Measurements from ENCODE around the gene PSMD4.
"Not testable (repeated sequence)": the region's sequence is repeated elsewhere in the genome, so short reads cannot be mapped to it uniquely, and the experiment has no call there.

Gene PSMD4

DNA sequence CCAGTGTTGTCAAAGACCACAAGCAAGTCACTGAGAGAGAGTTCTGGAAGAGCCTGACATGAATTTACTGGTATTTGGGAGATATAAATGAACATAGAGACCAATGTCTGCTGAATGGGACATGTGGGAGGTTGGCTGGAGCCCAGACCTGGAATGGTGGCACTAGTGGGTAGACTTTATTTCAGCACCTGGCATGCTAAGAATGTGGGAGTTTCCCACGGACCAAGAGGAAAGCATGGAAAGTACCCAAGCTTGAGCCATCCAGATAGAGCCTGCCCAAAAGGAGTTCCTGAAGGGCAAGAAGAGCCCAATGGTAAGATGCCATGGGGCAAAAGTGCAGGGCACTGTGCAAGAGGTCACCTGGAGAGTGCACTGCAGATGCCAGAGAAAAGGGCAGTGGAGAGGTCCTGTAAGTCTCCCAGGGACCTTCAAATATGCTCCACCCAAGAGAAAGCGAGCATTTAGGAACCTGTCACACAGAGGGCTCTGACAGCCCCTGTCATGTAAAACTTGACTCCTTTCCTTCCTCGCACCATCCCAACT, 19.5 kb downstream of the PSMD4 start:
- DNase-seq (ENCODE audit: low read depth in 3 of 3), result no peak

DNA sequence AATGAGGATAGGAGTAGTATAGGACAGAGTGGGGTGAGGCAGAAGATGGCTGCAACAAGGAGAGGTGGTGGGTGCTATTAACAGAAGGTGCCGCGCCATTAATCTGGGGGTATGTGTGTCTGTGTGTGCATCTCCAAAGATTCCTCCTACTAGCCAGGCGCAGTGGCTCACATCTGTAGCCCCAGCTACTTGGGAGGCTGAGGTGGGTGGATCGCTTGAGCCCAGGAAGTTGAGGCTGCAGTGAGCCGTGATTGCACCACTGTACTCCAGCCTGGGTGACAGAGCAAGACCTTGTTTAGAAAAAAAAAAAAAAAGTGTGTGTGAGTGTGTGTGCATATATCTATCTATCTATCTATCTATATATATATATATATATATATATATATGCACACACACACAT, 20.8 kb downstream of the PSMD4 start:
- DNase-seq (ENCODE audit: low read depth in 3 of 3), result not testable (repeated sequence)

DNA sequence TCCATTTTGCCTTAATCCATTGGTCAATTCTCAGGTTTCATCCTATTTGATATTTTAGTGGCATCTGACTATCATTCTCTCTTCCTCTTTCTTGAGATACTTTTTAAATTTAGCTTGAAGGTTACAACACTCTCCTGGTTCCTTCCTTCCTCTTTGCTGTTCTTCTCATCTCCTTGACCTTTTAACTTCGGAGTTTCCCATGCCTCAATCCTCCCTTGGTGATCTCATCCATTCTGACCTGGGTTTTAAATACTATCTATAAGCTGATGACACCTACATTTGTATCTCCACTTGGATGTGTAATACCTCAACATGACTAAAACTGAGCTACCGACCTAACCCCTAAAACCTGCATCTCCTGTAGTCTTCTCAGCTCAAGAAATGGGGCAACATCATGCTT, 22.7 kb downstream of the PSMD4 start:
- DNase-seq (ENCODE audit: low read depth in 3 of 3), result no peak

DNA sequence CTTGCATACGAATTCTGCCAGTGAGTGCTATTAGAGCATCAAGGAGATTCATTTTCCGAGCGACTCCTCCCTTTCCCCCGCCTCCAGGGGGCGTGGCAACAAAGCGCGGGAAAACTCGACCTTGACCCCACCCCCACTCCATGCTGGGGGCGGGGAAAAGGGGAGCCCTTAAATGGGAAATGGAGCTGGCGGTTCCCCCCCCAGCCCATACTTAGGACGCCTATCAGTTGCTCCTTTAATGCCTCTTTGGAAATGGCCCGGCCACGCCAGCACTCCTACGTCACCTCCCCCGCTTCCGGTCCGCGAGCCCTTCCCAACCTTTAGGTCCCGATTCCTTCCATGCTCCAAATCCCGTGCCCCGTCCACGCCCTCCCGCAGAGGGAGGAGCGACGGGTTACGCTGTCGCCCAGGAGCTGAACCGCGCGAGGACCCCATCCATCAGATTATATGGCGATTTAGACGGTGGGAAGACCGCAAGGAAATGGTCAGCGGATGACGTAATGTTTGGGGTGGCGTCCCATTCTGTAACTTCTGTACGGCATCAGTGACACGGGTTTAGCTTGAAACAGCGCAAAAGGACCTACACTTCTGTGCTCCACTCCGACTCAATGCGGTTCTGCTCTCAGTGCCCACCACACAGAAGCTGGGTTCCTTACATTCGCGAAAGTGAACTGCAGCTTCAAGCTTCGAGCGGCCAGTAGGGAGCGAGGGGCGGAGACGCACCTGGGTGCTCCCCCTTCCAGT, 26.9 kb downstream of the PSMD4 start:
- DNase-seq (ENCODE audit: low read depth in 3 of 3), result peak; percentile 92 to 94 (median 93)

DNA sequence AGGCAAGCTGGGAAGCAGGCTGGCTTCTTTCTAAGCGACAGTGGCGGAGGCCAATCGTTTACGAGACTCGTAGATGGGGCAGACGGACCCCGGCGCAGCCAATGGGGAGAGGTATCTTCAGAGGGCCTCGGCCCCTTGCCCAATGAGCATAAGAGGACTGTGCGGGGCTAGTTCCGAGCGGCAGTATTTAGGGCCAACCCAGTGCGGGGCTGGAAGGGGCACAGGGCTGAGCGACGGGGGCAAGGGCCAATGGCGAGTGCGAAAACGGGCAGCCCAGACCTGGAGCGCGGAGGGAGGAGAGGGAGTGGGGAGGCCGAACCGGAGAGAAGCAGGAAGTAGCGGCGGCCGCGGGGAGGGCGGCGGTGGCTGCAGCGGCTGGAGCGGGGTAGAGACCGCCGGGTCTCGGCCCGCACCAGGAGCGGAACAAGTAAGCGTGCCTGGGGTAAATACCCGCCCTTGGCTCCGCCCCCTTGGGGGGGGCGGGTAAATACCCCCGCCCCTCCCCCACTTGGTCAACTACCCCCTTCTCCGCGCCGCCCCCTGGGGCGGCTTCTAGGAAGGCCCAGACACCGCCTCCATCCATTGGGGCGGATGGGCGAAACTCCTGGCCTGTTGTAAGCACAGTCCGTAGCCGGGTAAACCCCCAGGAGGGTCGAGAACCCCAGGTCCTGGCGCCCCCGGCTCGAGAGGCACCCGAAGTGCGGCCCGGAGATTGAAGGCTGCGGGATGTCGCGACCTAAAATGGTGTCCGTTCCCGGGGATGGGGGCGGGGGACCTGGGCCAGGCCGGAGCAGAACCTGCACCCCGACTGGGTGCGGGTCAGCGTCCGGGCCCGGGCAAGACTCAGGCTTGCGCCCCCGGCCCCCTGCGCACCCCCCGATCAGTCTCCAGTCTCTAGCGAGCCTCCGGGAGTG, 27.7 kb downstream of the PSMD4 start, which contains the start of gene ZNF687:
Gene ZNF687, plus strand, starts transcription at position 331 of the 914 bp plus-strand sequence. CDS start 3,993 bp downstream, outside the sequence.
- DNase-seq (ENCODE audit: low read depth in 3 of 3), result peak; percentile 95 to 98 (median 96)

DNA sequence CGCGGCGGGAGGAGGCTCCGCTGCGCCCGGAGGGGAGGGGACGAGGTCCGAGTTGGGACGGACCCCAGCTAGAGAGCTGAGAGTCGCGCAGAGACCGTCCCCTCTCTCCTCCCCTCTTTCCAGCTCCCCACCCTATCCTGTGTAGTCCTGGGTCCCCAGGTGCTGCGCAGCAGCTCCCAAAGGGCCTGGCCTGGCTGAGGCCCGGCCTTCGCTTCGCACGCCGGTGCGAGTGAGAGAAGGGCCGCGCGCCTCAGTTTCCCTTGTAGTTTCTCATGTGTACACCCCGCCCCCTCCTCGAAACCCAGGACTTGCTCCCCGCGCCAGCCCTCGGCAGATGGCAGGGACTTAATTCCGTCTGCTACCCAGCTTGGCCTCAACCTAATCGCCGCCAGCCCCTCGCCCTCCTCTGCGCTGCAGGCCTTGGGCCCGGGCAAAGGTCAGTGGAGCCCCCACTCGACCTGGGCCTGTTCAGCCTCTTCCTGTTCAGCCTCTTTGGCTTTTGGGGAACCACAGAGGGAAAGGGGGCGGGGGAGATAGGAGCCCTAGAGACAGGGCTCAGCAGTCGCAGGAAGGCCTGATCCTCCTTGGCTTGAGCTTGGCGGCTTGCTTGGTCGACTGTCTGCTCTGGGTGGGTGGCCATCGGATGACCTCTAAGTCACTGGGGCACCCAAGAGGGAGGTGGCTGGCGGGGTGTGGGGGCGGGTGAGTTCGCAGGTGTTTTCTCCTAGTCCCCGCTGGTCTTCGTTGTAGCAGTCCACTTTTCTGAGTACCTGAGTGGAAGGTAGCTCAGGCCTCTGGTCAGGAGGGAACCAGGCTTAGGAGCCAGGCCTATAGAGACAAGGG, 28.6 kb downstream of the PSMD4 start:
- DNase-seq (ENCODE audit: low read depth in 3 of 3), result no peak

DNA sequence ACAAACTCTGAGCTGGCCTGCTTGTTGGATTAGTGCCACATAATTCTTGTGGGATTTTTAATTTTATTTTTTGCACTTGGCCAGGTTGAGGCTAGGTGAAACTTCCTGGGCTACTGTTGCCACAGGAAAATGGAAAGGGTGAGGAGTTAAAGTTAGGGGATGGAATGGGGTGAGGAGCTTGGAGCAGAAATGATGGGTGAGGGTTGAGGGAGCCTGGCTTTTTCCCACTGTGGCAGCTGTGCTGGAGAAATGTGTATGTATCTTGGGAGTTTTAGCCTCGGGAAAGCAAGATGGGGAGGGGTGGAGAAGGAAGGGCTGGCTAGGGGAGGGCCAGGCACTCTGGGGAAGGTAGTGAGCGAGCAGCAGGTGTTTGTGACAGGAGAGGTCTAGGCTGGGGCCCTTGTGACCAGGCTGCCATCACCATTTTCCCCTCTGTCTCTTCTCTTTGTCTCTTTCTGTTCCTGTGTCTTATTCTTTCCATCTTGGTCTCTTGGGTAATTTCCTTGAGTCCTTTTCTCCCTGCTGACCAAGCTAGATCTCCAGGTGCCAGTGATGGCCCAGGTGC, 29.6 kb downstream of the PSMD4 start:
- DNase-seq (ENCODE audit: low read depth in 3 of 3), result no peak

DNA sequence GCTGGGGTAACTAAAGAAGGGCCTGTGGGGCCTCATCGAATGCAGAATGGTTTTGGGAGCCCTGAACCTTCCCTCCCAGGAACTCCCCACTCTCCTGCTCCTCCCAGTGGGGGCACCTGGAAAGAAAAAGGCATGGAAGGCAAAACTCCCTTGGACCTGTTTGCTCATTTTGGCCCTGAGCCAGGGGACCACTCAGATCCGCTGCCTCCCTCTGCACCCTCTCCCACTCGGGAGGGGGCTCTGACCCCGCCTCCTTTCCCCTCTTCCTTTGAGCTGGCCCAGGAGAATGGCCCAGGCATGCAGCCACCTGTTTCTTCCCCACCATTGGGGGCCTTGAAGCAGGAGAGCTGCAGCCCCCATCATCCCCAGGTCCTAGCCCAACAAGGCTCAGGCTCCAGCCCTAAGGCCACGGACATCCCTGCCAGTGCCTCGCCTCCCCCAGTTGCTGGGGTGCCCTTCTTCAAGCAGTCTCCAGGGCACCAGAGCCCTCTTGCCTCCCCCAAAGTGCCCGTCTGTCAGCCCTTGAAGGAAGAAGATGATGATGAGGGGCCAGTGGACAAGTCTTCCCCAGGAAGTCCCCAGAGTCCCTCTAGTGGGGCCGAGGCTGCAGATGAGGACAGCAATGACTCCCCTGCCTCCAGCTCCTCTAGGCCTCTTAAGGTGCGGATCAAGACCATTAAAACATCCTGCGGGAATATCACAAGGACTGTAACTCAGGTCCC, 32.2 kb downstream of the PSMD4 start:
- DNase-seq (ENCODE audit: low read depth in 3 of 3), result no peak

DNA sequence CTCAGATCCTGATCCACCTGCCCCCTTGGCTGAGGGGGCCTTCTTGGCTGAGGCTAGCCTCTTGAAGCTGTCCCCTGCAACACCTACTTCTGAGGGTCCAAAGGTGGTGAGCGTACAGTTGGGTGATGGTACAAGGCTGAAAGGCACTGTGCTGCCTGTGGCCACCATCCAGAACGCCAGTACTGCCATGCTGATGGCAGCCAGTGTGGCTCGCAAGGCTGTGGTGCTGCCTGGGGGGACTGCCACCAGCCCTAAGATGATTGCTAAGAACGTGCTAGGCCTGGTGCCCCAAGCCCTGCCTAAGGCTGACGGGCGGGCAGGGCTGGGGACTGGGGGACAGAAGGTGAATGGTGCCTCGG, 32.8 kb downstream of the PSMD4 start:
- no peak for DNase-seq (ENCODE audit: low read depth in 3 of 3)

DNA sequence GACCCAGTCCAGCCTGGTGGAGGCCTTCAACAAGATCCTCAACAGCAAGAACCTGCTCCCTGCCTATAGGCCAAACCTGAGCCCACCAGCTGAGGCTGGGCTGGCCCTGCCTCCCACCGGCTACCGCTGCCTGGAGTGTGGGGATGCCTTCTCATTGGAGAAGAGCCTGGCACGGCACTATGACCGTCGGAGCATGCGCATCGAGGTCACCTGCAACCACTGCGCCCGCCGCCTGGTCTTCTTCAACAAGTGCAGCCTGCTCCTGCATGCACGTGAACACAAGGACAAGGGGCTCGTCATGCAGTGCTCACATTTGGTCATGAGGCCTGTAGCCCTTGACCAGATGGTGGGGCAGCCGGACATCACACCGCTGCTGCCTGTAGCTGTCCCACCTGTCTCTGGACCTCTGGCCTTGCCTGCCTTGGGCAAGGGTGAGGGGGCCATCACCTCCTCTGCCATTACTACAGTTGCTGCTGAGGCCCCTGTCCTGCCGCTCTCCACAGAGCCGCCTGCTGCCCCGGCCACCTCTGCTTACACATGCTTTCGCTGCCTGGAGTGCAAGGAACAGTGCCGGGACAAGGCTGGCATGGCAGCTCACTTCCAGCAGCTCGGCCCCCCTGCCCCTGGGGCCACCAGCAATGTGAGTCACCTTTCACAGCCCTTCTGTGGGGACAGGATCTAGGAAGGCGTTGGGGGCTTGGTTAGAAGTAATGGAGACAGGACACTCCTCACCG, 33.4 kb downstream of the PSMD4 start:
- no peak for DNase-seq (ENCODE audit: low read depth in 3 of 3)

DNA sequence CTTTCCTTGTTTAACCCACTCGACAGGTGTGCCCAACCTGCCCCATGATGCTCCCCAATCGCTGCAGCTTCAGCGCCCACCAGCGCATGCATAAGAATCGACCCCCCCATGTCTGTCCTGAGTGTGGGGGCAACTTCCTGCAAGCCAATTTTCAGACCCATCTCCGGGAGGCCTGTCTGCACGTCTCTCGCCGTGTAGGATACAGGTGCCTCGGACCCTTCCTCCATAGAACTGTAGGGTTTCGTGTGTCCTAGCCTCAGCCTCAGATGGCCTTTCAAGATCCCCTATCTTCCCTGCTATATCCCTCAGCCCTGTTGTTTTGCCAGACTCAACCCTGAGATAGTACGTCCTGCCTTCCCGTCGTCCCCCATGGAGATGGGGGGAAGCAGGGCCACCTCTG, 34.0 kb downstream of the PSMD4 start:
- DNase-seq (ENCODE audit: low read depth in 3 of 3), result no peak

DNA sequence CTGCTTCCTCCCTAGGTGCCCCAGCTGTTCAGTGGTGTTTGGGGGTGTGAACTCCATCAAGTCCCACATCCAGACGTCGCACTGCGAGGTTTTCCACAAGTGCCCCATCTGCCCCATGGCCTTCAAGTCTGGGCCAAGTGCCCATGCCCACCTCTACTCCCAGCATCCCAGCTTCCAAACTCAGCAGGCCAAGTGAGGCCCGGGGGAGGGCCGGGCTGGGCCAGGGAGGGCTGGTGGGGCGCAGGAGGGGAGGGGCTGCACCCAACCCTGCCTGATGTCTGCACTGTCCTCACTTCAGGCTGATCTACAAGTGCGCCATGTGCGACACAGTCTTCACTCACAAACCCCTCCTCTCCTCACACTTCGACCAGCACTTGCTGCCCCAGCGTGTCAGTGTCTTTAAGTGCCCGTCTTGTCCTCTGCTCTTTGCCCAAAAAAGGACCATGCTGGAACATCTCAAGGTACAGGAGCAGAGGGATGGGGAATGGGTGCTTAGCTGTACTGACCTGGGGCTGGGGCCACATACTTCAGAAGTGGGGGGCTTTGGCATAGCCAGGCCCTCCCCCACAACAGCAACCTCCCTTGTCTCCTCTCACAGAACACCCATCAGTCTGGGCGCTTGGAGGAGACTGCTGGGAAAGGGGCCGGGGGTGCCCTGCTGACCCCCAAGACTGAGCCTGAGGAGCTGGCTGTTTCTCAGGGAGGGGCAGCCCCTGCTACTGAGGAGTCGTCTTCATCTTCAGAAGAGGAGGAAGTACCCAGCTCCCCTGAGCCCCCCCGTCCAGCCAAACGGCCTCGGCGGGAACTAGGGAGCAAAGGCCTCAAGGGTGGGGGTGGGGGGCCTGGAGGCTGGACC, 34.8 kb downstream of the PSMD4 start:
- DNase-seq (ENCODE audit: low read depth in 3 of 3), result no peak

DNA sequence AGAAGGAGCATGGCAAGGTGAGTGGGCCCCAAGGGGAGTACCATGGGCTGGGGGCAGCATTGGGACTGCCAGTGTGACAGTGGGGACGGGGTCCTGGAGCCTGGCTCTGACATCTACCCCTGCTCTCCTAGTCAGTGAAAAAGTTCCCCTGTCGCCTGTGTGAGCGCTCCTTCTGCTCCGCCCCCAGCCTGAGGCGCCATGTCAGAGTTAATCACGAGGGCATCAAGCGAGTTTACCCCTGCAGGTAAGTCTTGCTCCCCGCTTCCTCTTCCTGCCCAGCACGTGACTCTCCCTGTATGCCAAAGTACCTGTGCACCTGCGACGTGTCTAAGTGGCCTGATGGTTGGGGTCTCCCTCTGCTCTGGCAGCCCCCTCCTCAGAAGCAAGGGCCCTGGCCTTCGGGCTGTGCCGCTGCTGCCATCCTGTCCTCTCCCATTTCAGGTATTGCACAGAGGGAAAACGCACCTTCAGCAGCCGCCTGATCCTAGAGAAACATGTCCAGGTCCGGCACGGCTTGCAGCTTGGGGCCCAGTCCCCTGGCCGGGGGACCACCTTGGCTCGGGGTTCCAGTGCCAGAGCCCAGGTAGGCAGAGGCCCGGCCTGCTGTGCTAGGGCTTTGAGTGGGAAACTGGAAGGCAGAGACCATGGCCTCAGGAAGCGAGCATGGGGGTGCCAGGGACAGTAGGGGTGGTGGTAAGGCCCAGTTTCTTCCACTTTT, 35.6 kb downstream of the PSMD4 start:
- no peak for DNase-seq (ENCODE audit: low read depth in 3 of 3)

DNA sequence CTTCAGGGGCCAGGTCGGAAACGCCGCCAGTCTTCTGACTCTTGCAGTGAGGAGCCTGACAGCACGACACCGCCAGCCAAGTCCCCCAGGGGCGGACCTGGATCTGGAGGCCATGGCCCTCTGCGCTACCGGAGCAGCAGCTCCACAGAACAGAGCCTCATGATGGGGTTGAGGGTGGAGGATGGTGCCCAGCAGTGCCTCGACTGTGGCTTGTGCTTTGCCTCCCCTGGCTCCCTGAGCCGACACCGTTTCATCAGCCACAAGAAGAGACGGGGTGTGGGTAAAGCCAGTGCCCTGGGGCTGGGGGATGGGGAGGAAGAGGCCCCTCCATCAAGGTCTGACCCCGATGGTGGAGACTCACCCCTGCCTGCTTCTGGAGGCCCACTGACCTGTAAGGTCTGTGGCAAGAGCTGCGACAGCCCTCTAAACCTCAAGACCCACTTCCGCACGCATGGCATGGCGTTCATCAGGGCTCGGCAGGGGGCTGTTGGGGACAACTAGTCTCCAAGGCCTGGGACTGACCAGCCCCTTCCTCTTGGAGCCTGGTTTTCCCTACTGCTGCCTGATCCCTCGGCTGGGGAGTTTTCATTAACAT, 36.3 kb downstream of the PSMD4 start:
- DNase-seq (ENCODE audit: low read depth in 3 of 3), result no peak

DNA sequence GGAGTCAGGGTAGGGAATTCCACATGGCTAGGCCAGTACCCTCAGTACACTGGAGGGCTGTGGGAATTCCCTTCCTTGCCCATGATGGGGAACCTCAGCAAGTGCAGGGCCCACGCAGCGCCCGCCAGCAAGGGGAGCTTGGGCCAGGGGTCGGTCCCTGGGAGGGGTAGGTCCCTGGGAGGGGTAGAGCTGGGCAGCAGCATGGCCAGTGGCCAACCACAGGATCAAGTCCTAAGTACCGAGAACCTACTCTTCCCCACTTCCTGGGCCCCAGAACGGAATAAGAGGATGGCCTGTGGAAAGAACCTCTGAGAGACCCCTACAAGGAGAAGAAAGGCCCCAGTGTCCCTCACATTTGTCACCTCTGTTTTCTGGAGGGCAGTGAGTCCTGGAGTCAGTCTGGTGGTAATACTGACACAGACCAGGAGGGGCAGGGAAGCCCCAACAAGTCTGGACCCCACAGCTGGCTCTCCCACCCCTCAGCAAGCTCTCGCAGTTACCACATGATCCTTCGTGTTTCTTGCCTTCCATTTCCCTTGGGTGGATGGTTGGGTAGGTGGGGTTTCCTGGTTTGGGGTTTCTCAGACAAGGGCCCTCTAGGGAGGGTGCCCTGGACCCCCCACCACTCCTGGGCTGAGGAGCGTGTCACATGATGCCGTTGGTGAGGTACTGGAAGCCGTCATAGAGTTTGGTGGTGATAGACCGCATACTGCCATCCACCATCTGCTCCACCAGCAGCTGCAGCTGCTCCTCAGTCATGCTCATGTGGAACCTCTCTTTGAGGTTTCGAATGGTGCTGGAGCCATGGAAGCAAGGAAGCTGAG, 37.9 kb downstream of the PSMD4 start:
- DNase-seq (ENCODE audit: low read depth in 3 of 3), result no peak

DNA sequence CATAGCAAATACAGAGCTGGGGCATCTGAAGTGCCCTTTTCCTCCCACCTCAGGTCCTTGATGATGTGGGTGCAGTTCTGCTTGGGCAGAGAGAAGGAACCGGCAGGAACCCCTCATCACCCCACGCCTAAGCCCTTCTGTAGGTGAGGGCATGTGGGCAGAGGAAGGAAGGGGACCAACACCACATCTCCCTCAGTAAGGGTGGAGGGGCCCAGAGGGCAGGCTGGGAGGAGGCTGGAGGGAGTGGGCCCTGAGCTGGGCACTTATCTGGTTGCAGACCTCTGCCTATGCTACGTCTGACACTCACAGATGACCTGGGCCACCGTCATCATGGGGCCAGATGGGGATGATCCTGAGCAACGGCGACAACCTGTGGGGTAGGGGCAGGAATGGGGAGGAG, 38.6 kb downstream of the PSMD4 start:
- no peak for DNase-seq (ENCODE audit: low read depth in 3 of 3)

All from stimulated activated CD4-positive, alpha-beta T cell treated with anti-CD3 and anti-CD28 coated beads, TNF-alpha, amount 100 ng/mL, for 24 hours (primary cell).